DMS 273 (cell line): Measurements from ENCODE around the gene NECTIN1.

Experiments
- DNase-seq: peaks from one replicate; lab custom pipeline; 2025; ENCODE audit not compliant: unreplicated experiment; lab: John Stamatoyannopoulos, UW

NECTIN1 gene

DNA sequence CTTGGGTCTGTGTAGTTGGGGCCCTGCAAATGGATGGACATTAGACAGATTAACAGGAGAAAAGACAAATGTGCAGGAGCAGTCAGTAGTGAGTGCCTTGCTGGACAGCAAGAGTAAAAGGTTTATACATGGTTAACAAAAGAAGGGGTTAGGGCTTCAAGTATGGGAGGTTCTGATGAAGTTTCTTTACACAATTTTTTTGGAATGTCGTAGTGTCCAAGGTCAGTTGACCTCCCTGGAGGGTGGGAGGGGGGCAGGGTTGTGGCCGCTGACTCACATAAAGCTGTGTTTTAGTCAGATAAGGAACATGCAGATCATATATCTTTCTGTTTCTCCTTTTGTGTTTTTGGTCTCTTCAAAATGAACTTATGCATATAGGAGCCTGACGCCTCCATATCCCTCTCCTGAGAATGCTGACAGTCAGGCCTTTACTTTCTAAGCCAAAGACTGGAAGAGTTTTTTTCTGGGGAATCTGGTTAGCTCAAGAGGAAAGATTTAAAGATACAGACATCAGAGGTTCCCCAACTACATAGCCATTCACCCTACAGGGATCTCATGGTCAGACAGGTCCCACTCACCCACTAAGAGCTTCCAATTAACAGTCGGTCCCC lies 134.3 kb downstream of the NECTIN1 start:
- no peak for DNase-seq

DNA sequence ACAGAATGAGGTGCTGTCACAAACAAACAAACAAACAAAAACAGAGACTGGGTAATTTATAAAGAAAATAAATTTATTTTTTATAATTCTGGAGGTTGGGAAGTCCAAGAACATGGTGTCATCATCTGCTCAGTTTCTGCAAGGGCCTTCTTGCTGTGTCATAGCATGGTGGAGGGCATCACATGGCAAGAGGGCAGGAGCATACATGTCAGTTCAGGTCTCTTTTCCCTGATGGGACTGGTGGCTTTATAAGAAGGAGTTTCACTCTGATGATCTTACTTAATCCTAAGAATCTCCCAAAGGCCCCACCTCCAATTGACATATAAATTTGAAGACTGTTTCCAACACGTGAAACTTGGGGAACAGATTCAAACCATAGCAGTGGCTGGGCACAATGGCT lies 135.7 kb downstream of the NECTIN1 start:
- no peak for DNase-seq

DNA sequence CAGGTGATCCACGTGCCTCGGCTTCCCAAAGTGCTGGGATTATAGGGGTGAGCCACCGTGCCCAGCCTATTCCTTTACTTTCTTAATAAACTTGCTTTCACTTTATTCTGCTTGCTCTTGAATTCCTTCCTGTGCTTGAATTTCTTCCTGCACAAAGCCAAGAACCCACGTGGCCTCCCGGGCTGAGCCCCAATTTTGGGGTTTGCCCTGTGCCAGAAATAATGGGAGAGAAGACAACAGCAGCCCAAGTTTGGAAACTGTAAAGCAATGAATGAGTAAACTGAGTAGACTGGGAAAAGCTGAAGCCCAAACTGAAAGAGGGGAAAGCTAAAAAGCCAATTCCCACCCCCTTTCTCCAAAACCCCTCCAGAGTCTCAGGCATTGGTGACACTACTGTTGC lies 136.4 kb downstream of the NECTIN1 start:
- no peak for DNase-seq

DNA sequence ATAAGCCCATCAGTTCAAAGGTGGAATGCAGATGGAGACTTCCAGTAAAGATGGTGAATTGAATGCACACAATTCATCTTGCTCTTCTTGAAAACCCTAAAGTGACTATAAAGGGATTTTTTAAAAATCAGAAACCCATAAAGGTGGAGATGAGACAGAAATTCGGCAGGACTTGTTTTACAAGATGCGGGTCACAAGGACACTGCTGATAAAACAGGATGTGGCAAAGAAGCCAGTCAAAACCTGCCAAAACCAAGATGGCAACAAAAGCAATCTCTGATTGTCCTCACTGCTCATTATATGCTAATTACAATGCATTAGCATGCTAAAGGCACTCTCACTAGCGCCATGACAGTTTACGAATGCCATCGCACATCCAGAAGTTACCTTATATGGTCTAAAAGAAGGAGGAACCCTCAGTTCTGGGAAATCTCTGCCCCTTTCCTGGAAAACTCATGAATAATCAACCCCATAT lies 137.1 kb downstream of the NECTIN1 start:
- no peak for DNase-seq

DNA sequence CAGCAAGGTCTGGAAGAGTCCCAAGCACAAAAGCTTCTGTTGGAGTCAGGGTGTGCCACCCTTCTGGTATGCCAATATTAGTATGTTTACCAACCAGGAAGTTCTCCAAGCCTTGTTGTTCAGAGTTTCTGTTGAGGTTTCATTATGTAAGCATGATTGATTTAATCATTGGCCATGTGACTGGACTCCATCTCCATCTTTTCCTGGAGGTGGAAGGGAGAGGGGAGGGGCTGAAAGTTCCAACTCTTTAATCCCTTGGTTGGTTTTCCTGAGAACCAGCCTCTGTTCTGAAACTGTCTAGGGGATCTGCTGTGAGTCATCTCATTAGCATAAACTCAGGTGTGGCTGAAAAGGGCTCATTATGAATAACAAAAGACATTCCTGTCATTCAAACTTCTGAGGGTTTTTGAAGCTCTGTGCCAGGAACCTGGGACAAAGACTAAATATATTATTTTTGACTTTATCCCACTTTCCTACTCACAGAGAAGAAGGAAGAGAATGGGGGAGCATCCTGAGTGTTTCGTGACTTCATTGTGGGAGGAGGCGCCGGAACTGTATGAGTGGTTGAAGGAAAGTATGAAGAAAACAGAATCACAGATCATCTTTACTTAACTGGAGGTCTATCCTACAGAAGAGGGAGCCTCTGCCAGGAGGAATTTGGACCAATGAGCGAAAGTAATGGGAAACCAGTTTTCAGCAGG lies 138.2 kb downstream of the NECTIN1 start:
- no peak for DNase-seq

DNA sequence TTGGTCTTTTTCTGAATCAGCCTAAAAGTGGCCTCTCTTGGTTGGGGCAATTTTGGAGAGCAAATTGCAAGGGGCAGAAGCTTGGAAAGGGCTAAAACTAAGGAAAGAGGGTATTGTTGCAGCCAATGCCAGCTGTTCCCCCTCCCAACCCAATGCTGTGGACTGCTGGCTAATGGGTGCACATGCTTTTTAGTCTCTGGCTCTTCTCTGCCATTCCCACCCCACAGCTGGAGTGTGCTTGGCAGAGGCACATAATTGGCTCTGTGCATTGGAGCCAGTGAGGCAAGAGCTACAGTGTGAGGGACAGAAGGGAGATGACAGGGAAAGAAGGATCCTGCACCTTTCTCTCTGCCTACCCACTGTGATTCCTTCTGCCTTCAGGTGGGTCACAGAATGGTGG lies 140.0 kb downstream of the NECTIN1 start:
- peak; percentile 20 for DNase-seq
